H1 (cell line): ENCODE measurements around the gene ACAA1. TPM values are rescaled to one million over a fixed set of nuclear protein-coding genes. Genes with fewer than 3 reads are reported as not detected.

Experiments used
- CTCF ChIP-seq, 3 experiments: IDR thresholded peaks; 1 replicate in 2 of 3; 2 replicates in 1 of 3; pipeline versions ENCODE4 v1.5.1 to v1.6.1; 2011; ENCODE audit warnings: low read length in 3 of 3, mild to moderate bottlenecking in 3 of 3, inconsistent platforms in 2 of 3, low read depth in 1 of 3, moderate library complexity in 1 of 3; ENCODE audit not compliant: insufficient read depth in 1 of 3; ENCODE audit errors: control extremely low read depth in 1 of 3
- MAX ChIP-seq: IDR thresholded peaks from 2 replicates; pipeline ENCODE4 v1.6.1; 2012; ENCODE audit warnings: inconsistent platforms
- SIRT6 ChIP-seq: IDR thresholded peaks from one replicate; pipeline ENCODE4 v1.7.1; 2012; ENCODE audit warnings: low read length, inconsistent platforms
- TEAD4 ChIP-seq: IDR thresholded peaks from 2 replicates; pipeline ENCODE4 v1.6.1; 2012; ENCODE audit warnings: low read depth, low read length, inconsistent platforms, mixed read lengths
- polyA plus RNA-seq, 7 experiments: library from polyadenylated mRNA; depleted of rRNA in 3 of 7; stranded (reverse) in 5 of 7; unstranded in 2 of 7; fragments of >200 nt in 5 of 7; fragments of 200-250 nt in 2 of 7; gene quantifications; 1 replicate in 5 of 7; 2 replicates in 1 of 7; 4 replicates in 1 of 7; pipeline versions ENCODE4 v1.2.1 to v1.2.3, GENCODE V29; 2011 to 2013; ENCODE audit warnings: missing spikeins in 2 of 7, mixed read lengths in 2 of 7
- total RNA-seq: library from RNA; stranded (reverse); fragmentation: NEBNext Ultra II Directional; extraction: Animal tissue kit (Norgen Biotek cat#: 25700); gene quantifications from 2 replicates; pipeline ENCODE4 v1.2.1, GENCODE V29; 2021

Gene ACAA1
- total and polyA plus RNA-seq, 2 of the 8 experiments (the other 6 are each of a cell fraction or from before 2014, with no cell fraction given): 23.1 to 34.8 TPM

- TF ChIP-seq CTCF (IDR thresholded peaks at IDR 0.05; ENCODE audit: control extremely low read depth in 1 of 3, insufficient read depth in 1 of 3, low read depth in 1 of 3, low read length in 3 of 3) (peak in 2 of 3 experiments; percentile 83 to 96; a peak in 3 of 4 replicates), SIRT6 (no peak), TEAD4 (peak; percentile 54; the same call in 1 of the 2 replicates), MAX (peak; percentile 43)
Observed at GRCh38 chr3:38117748-38118420, 19.0 kb downstream of the ACAA1 start (continued).
